Common myeloid progenitor, CD34-positive (primary cell): ENCODE data around the gene LPP.

ENCODE experiments used
- CTCF ChIA-PET: fragments of 350-600 bp; sonication (Branson Sonifier 250); formaldehyde crosslinking; loops from one replicate; lab custom pipeline; 2021; ENCODE audit warnings: antibody characterized with exemption; lab: Charles Lee
- POLR2A ChIA-PET: fragments of 350-600 bp; sonication (Branson Sonifier 250); formaldehyde crosslinking; loops from one replicate; lab custom pipeline; 2021; ENCODE audit warnings: antibody characterized with exemption; lab: Charles Lee
- DNase-seq, 3 donors: peaks; one replicate each; pipeline versions ENCODE4 v3.0.0 to v3.0.0-alpha.2; 2013
- H3K27ac ChIP-seq, 2 experiments: 1 replicate in 1 of 2; 2 replicates in 1 of 2; pipeline ENCODE4 v1.7.0; 2013; ENCODE audit warnings: inconsistent platforms in 2 of 2, low read length in 2 of 2, mild to moderate bottlenecking in 2 of 2, low read depth in 1 of 2, moderate library complexity in 1 of 2; ENCODE audit not compliant: severe bottlenecking in 2 of 2, insufficient read depth in 1 of 2, poor library complexity in 1 of 2
- H3K27me3 ChIP-seq, 5 experiments: replicated peaks in 2 of 5; 1 replicate in 3 of 5; 2 replicates in 2 of 5; pipeline versions ENCODE4 v1.6.1 to v1.7.0; 2013; ENCODE audit warnings: low read length in 4 of 5, mild to moderate bottlenecking in 2 of 5, moderate library complexity in 2 of 5, inconsistent platforms in 1 of 5; ENCODE audit not compliant: insufficient read depth in 5 of 5, control insufficient read depth in 4 of 5
- H3K36me3 ChIP-seq, 4 experiments: 1 replicate in 2 of 4; 2 replicates in 2 of 4; pipeline versions ENCODE4 v1.6.1 to v1.7.0; 2013; ENCODE audit warnings: low read length in 3 of 4, control low read depth in 1 of 4, mild to moderate bottlenecking in 1 of 4; ENCODE audit not compliant: control insufficient read depth in 4 of 4, insufficient read depth in 4 of 4
- H3K4me1 ChIP-seq, 4 experiments: 1 replicate in 3 of 4; 2 replicates in 1 of 4; pipeline versions ENCODE4 v1.6.1 to v1.7.1; 2013; ENCODE audit warnings: low read length in 3 of 4, mild to moderate bottlenecking in 3 of 4, control low read depth in 1 of 4, inconsistent platforms in 1 of 4, moderate library complexity in 1 of 4; ENCODE audit not compliant: control insufficient read depth in 4 of 4, insufficient read depth in 4 of 4; ENCODE audit errors: control extremely low read depth in 1 of 4
- H3K4me3 ChIP-seq, 7 experiments: 1 replicate in 4 of 7; 2 replicates in 3 of 7; pipeline versions ENCODE4 v1.5.1 to v1.7.0; 2013; ENCODE audit warnings: mild to moderate bottlenecking in 7 of 7, low read length in 6 of 7, moderate library complexity in 6 of 7, inconsistent platforms in 2 of 7, low read depth in 2 of 7, control low read depth in 1 of 7; ENCODE audit not compliant: insufficient read depth in 4 of 7, control insufficient read depth in 1 of 7; ENCODE audit errors: extremely low read depth in 1 of 7
- H3K9me3 ChIP-seq, 5 experiments: 1 replicate in 4 of 5; 2 replicates in 1 of 5; pipeline versions ENCODE4 v1.6.1 to v1.7.1; 2013; ENCODE audit warnings: low read length in 4 of 5, mild to moderate bottlenecking in 2 of 5, inconsistent platforms in 1 of 5, low read depth in 1 of 5, moderate library complexity in 1 of 5; ENCODE audit not compliant: control insufficient read depth in 4 of 5, insufficient read depth in 2 of 5; ENCODE audit errors: control extremely low read depth in 1 of 5
- WGBS: methylation state at CpG from one replicate; pipeline ENCODE4 v1.1.5; 2013; ENCODE audit not compliant: insufficient coverage; 5-methylcytosine and 5-hydroxymethylcytosine counted together

The LPP gene

DNA sequence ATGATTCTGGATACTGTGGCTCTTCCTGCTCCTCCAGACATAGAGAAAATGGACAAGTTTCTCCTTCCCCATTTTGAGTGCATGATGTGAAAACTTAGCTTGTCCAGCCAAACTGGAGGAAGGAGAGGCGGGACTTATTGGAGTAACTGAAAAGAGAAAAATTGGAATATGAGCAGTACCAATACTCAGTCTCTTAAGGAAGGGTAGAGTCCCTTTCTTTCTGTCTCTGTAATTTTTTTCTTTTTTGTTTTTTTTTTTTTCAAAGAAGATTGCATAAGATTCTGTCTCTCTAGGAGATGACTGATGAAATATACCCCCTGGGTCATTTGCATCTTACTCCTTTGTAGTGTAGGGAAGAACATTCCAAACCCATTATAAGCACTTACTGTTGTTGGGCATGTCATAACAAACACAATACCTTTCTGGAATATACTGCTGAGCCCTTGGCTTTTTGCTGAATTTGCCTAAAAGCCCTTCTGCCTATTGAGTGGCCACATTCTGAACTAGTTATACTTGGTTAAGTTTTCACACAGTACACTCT, 519.8 kb downstream of the LPP start:
- POLR2A ChIA-PET, result no interaction called here
- no peak for DNase-seq
- no peak overlapping the region for H3K27ac ChIP-seq

DNA sequence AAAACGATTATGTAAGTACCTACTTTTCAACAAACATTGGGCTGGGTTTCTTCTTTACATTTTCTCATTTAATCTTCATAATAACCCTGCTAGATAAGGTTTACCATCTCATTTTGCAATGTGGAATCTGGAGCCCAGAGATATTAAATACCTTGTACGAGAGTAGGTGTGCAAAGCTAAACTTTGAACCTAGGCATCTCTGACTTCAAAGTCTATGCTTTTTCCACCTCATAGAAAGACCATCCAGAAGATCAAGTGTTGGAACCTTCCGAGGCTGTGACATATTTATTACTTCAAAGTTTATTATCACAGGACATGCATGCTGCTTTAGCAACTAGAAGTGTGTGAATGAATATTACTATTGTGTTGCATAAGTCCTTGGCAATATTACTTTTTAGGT, 520.6 kb downstream of the LPP start:
- no peaks in the 10 kb centered on the region for H3K36me3 ChIP-seq
- H3K4me1 ChIP-seq, result peaks cover 0 to 9% (median 6%) of the 10 kb centered on the region in 4 experiments
- ChIA-PET CTCF (no interaction called here), POLR2A (no interaction called here)
- H3K4me3 ChIP-seq, result no peak overlapping the region
- no peak overlapping the region for H3K27ac ChIP-seq
- no peak for DNase-seq
- 92% methylated on average over 1 of the region's 3 CpGs for WGBS
- peaks cover 0 to 5% (median 0%) of the 10 kb centered on the region in 5 experiments for H3K9me3 ChIP-seq
- H3K27me3 ChIP-seq, result no peaks in the 10 kb centered on the region

More for the DNA sequence above, 519.8 kb downstream of the LPP start:
- Histone ChIP-seq H3K4me1 (peaks cover 0 to 9% (median 6%) of the 10 kb centered on the region in 4 experiments), H3K9me3 (peaks cover 0 to 5% (median 0%) of the 10 kb centered on the region in 5 experiments), H3K36me3 (no peaks in the 10 kb centered on the region), H3K4me3 (no peak overlapping the region), H3K27me3 (no peaks in the 10 kb centered on the region)
- WGBS, result no CpG with 5 or more reads among the region's 1 CpG
- CTCF ChIA-PET, result interaction anchor here (0.7 to 1.3 kb wide), 2 partner anchors 10 to 123 kb away, joined by 3 to 5 read pairs; no protein-coding TSS in a partner anchor

DNA sequence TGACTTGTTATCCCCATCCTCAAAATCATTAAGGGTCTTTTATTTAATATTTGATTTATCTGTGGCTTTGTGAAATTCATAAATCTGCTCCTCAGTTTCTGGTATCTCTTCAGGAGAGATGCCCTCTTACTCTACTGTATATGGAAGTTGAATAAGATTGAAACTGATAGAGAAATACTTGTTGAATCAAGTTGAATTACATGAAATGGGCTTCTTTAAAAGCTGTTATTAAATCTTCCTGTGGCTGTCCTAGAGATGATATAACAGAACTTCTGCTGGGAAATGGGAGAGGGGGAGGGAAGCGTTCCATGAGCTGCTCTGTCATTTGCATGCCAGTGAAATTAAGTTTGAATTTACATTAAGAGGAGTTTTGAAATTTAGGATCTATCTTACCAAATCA, 523.4 kb downstream of the LPP start:
- no CpG with 5 or more reads among the region's 1 CpG for WGBS
- H3K36me3 ChIP-seq, result no peaks in the 10 kb centered on the region
- ChIA-PET CTCF (interaction anchor here (1.1 to 1.6 kb wide), 4 partner anchors 9 to 103 kb away, joined by 3 read pairs; no protein-coding TSS in a partner anchor), POLR2A (no interaction called here)
- no peak overlapping the region for H3K27ac ChIP-seq
- H3K4me1 ChIP-seq, result peaks cover 0 to 2% (median 2%) of the 10 kb centered on the region in 4 experiments
- H3K4me3 ChIP-seq, result no peak overlapping the region
- H3K9me3 ChIP-seq, result peaks cover 0 to 5% (median 0%) of the 10 kb centered on the region in 5 experiments
- no peaks in the 10 kb centered on the region for H3K27me3 ChIP-seq
- no peak for DNase-seq

DNA sequence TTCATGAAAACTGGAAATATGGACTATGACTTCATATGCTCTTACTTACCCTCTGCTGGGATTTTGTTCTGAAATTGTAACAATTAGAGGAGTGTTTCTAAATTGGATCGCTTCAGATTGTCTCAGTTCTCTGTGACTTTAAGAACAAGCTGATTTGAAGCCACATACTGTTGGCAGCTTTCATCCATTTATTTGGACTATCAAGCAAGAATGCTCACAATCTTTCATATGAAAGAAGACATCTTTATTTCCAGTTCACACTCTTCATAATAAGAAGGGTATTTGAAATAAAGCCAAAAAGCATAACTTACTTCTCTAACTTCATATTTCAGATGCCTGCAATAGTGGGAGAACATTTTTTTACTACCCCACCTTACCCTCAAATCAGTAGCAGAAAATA, 526.2 kb downstream of the LPP start:
- peaks cover 0 to 5% (median 0%) of the 10 kb centered on the region in 5 experiments for H3K9me3 ChIP-seq
- no peaks in the 10 kb centered on the region for H3K27me3 ChIP-seq
- no peak overlapping the region for H3K27ac ChIP-seq
- no peak for DNase-seq
- no peak overlapping the region for H3K4me3 ChIP-seq
- CTCF ChIA-PET, result interaction anchor here (0.6 to 1.5 kb wide), 3 partner anchors 8 to 81 kb away, joined by 3 to 4 read pairs (median 3); no protein-coding TSS in a partner anchor
- POLR2A ChIA-PET, result no interaction called here
- 100% methylated on average over 1 of the region's 1 CpG for WGBS
- peaks cover 0 to 8% (median 2%) of the 10 kb centered on the region in 4 experiments for H3K4me1 ChIP-seq
- H3K36me3 ChIP-seq, result no peaks in the 10 kb centered on the region

DNA sequence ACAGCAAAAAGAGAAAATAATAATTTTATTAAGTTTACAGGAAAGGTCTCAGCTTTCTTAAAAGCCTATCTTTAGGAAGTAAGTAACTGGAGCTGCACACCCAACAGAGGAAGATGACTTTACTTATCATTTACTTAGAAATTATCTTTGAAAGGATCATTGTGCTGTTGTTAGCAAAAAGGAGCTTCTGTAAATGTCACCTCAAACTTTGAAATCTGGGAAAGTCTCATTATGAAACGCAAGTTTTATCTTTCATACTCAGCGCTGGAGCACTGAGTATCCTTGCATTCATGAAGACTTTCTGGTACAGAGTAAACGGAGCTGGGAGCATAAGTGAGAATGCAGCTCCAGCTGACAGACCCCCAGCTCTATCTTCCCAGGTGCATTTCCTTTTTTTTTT, 526.6 kb downstream of the LPP start:
- WGBS, result 91% methylated on average over 3 of the region's 3 CpGs
- ChIA-PET CTCF (interaction anchor here (0.6 to 1.5 kb wide), 3 partner anchors 9 to 81 kb away, joined by 3 to 4 read pairs (median 3); no protein-coding TSS in a partner anchor), POLR2A (no interaction called here)
- no peak for DNase-seq
- Histone ChIP-seq H3K36me3 (no peaks in the 10 kb centered on the region), H3K4me3 (no peak overlapping the region), H3K27me3 (no peaks in the 10 kb centered on the region), H3K9me3 (peaks cover 0 to 5% (median 0%) of the 10 kb centered on the region in 5 experiments), H3K4me1 (peaks cover 0 to 8% (median 2%) of the 10 kb centered on the region in 4 experiments), H3K27ac (no peak overlapping the region)

DNA sequence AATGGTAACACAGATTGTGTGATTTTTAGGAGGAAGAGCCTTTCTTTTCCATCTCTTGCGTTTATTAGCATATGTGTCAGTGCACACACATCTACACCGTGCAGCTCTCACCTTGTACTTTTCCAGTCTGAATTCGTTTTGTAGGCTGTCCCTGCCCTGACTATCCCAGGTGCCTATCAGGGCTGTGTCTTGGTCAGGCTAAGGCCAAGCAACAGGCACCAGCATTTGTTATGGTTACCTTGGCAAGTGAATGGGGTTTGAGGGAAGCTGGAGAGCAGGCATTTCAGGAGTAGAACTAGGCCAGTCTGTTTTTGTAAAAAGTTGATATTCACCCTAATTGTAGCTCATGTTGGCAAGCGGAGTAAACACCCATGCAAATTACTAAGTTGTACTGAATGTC, 528.4 kb downstream of the LPP start:
- peaks cover 9 to 19% (median 16%) of the 10 kb centered on the region in 4 experiments for H3K4me1 ChIP-seq
- H3K4me3 ChIP-seq, result no peak overlapping the region
- H3K36me3 ChIP-seq, result no peaks in the 10 kb centered on the region
- DNase-seq, result no peak
- POLR2A ChIA-PET, result no interaction called here
- no peak overlapping the region for H3K27ac ChIP-seq
- H3K9me3 ChIP-seq, result no peaks in the 10 kb centered on the region
- WGBS, result 100% methylated on average over 3 of the region's 4 CpGs
- no peaks in the 10 kb centered on the region for H3K27me3 ChIP-seq
- CTCF ChIA-PET, result interaction anchor here (1.5 kb wide), 1 partner anchor 935 kb away, joined by 3 read pairs; no protein-coding TSS in a partner anchor

DNA sequence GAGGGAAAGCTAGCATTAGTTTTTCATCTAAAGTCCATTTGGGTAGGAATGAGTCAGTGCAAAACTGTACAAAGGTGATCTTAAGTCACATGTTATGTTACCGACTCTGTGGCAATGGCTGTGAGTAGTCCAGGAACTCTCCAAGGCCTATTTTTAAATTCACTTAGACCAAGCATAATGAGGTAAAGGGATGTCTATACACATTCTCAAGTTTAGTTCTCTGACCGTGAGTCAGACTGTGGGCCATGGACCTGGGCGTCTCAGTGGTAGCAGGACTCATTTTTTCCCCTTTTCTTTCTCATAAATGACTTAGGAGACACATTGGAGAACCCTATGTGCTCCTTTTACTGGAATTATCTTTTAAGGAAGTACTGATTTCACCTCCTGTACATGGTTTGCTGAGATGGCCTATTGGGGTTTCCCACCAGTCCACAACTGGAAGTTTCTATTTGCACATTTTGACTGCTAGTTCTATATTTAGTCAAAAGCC, 529.1 kb downstream of the LPP start:
- Histone ChIP-seq H3K4me3 (no peak overlapping the region), H3K27me3 (no peaks in the 10 kb centered on the region), H3K36me3 (no peaks in the 10 kb centered on the region), H3K9me3 (no peaks in the 10 kb centered on the region), H3K4me1 (peaks cover 9 to 22% (median 19%) of the 10 kb centered on the region in 4 experiments), H3K27ac (no peak overlapping the region)
- CTCF ChIA-PET, result interaction anchor here (1.5 kb wide), 1 partner anchor 935 kb away, joined by 3 read pairs; no protein-coding TSS in a partner anchor
- POLR2A ChIA-PET, result no interaction called here
- peak in 1 of 3 donors; percentile 11 for DNase-seq
- 95% methylated on average over 2 of the region's 3 CpGs for WGBS
